ENCODE data around the gene KRT15.
A peak's percentile ranks its signal among the peaks of the same experiment; 100 is the strongest.

Gene KRT15

DNA sequence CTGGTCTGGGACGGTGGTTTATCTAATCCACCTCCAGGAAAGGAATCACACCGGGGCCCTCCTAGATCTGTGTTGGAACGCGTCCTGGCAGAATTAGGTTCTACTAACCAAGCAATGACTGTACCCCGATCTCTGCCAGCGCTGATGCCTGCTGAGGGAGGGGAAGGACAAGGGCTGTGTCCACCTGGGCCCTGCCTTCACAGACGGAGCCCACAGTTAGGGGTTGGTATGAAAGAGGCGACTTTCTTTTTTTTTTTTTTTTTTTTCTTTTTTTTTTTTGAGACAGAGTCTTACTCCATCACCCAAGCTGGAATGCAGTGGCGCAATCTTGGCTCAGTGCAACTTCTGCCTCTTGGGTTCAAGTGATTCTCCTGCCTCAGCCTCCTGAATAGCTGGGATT lies 19.3 kb upstream of the KRT15 start:
- no peak for DNase-seq
- TF ChIP-seq POLR2A (IDR thresholded peaks at IDR 0.05; ENCODE audit: low read length) (no peak), GATA1 (IDR thresholded peaks at IDR 0.05; ENCODE audit: low read depth, low read length) (no peak)

DNA sequence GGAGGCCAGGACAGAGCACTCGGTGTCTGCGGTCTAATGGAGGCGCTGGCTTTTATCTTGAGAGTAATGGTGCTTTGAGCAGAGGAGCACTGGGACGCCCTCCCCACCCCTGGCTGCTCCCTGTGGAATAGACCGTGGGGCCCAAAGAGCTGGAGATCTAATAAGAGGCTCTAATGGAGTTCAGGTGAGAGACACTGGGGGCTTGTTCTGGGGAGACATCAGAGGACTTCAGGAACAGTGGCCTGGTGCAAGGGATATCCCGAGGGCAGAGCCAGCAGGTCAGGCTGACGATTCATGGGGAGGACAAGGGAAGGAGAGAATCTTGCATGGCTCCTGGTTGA lies 18.9 kb upstream of the KRT15 start:
- DNase-seq, result no peak
- TF ChIP-seq POLR2A (IDR thresholded peaks at IDR 0.05; ENCODE audit: low read length), result no peak
- no peak for TF ChIP-seq GATA1 (IDR thresholded peaks at IDR 0.05; ENCODE audit: low read depth, low read length)

DNA sequence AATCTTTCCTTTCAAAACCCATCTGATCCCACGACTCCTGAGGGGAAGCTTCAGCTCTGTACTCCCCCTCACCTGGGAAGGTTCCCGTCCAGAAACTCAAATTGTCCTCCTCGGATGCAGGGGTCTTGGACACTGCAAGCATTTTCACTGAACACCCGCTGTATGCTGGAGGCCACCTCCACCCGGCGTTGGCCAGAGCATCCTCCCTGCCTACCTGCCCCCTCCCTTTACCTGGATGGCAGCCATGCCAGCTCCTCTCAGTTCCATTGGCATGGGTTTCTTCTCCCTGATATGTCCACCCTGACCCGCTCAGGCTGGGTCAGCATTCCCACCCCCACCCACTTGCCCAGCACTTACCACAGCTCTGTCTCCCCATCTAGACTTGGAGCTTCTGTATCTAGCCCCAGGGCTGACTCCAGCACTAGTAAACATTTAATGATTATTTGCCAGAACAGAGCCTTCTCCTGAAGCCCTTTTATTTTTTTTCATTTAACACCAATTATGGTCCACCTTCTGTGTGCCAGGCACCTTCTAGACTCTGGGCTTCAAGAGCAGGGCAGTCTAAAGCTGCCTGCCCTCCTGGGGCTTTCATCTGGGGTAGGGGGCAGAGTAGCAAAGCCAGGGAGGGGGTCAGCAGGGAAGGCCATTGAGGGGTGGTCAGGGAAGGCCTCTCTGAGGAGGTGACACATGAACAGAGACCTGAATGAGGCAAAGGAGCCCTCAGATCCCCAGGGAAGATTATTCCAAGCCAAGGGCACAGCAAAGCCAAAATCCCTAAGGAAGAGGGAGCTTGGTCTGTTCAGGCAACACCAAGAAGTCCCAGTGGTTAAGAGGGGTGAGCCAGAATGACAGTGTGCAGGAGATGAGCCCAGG lies 18.3 kb upstream of the KRT15 start:
- DNase-seq, result no peak
- TF ChIP-seq GATA1 (IDR thresholded peaks at IDR 0.05; ENCODE audit: low read depth, low read length) (no peak), POLR2A (IDR thresholded peaks at IDR 0.05; ENCODE audit: low read length) (no peak)

DNA sequence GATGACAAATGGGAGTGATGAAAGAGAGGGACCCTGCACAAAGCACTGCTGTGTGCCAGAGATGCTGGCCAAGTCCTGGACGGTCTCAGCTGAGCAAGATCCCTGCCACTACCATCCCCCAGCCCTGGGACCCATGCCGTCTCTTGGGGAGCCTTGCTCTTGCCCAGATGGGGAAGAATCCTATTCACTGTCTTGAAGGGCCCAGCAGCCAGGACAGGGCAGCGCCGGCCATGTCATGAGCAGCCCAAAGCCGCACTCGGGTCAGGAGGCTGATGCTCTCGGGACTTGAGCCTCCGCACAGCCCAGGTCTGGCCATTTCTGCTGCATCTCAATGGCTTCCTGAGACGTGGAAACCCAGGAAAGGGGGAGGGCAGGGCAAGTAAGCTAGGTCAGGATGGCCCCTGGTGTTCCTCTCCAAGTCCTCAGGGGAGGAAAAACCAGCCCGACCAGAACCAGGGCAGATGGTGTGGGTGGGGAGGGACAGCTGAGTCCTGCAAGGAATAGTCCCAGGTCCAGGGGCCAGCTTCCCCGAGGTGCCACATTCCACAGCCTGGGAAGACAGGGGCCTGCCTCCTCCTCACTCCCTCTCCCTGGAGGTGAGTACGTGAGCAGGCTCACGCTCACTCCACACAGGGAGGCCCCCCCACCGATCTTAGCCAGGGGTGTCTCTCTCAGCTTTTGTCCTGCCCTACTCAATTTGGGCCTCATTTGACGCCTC lies 17.2 kb upstream of the KRT15 start:
- TF ChIP-seq GATA1 (IDR thresholded peaks at IDR 0.05; ENCODE audit: low read depth, low read length), result no peak
- no peak for TF ChIP-seq POLR2A (IDR thresholded peaks at IDR 0.05; ENCODE audit: low read length)
- no peak for DNase-seq

DNA sequence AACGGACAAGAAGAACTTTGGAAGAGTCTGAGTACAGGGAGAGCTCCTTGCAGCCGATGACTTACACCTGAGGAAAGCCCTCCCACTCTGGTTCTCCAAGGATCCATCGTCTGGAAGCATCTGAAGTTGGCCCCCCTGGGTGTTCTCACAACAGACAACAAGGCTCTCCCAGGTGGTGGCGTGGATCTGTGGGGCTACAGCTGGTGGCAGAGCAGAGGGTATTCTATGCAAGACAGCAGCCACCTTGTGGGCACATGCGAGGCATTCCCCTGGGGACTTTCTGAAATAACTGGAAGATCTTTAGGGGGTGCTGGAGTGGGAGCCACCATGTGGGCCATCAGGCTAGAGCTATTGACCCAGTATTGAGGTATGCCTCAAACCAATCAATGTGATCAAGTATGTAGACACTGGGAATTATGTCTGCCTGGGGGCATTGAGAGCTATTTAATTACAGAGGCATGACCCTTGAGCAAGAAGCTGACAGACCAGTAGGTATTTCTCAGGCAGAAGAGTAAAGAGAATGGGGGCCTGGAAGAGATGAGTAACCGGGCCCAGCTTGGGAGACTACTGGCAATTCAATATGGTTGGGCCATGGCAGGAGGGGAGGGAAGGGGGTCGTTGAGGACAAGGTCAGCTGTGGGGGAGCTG lies 16.3 kb upstream of the KRT15 start:
- DNase-seq, result no peak
- TF ChIP-seq GATA1 (IDR thresholded peaks at IDR 0.05; ENCODE audit: low read depth, low read length) (no peak), POLR2A (IDR thresholded peaks at IDR 0.05; ENCODE audit: low read length) (no peak)

DNA sequence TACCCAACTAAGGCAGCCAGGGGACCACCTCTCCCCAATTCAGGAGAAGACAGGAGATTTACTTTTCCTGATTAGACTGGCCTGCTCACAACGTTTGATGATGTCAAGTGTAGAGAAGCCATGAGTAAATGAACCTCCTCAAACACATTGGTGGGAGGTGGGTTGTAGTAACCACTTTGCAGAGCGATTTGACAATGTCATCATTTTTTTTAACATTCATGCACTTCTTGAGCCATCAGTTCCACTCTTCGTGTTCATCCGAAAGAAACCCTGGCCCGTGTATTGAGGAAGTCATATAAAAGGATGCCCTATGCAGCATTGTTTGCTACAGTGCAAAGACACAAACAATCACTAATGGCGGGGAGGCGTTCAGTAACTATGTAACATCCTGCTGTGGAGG lies 14.9 kb upstream of the KRT15 start:
- TF ChIP-seq POLR2A (IDR thresholded peaks at IDR 0.05; ENCODE audit: low read length) (no peak), GATA1 (IDR thresholded peaks at IDR 0.05; ENCODE audit: low read depth, low read length) (no peak)
- no peak for DNase-seq

DNA sequence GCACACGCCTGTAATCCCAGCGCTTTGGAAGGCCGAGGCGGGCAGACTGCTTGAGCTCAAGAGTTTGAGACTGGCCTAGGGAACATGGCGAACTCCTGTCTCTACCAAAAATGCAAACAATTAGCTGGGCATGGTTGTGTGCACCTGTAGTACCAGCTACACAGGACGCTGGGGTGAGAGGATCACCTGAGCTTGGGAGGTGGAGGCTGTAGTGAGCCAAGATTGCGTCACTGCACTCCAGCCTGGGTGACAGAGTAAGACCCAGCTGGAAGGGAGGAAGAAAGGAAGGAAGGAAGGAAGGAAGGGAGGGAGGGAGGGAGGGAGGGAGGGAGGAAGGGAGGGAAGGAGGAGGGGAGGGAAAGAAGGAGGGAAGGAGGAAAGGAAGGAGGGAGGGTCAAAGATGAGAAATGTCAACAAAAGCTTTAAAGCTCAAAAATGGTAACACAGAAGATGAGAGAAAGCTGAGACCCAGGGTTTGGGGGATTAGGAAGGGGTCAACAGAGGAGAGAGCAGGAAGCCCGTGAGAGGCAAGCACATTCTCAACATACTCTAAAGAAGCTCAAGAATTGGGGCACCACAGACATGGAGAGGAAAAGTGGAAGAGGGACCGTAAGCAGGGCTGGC lies 14.4 kb upstream of the KRT15 start:
- TF ChIP-seq POLR2A (IDR thresholded peaks at IDR 0.05; ENCODE audit: low read length), result no peak
- no peak for TF ChIP-seq GATA1 (IDR thresholded peaks at IDR 0.05; ENCODE audit: low read depth, low read length)
- DNase-seq, result no peak

DNA sequence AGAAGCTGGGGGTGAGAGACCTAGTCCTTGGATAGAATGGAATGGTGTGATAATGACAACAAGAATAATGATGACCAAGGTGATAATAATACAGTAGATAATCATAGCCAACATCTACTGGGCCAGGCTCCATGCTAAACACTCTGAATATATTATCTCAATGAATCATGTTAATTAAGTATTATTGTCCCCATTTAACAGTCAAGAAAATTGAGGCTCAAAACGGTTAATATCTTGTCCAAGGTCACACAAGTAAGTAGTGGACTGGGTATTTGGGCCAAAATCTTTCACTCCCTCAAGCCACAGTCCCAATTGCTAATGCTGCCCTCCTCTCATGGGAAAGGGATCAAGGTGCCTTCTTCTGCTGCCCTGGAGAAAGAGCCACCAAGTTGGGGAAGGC lies 13.3 kb upstream of the KRT15 start:
- no peak for DNase-seq
- TF ChIP-seq POLR2A (IDR thresholded peaks at IDR 0.05; ENCODE audit: low read length) (no peak), GATA1 (IDR thresholded peaks at IDR 0.05; ENCODE audit: low read depth, low read length) (no peak)

DNA sequence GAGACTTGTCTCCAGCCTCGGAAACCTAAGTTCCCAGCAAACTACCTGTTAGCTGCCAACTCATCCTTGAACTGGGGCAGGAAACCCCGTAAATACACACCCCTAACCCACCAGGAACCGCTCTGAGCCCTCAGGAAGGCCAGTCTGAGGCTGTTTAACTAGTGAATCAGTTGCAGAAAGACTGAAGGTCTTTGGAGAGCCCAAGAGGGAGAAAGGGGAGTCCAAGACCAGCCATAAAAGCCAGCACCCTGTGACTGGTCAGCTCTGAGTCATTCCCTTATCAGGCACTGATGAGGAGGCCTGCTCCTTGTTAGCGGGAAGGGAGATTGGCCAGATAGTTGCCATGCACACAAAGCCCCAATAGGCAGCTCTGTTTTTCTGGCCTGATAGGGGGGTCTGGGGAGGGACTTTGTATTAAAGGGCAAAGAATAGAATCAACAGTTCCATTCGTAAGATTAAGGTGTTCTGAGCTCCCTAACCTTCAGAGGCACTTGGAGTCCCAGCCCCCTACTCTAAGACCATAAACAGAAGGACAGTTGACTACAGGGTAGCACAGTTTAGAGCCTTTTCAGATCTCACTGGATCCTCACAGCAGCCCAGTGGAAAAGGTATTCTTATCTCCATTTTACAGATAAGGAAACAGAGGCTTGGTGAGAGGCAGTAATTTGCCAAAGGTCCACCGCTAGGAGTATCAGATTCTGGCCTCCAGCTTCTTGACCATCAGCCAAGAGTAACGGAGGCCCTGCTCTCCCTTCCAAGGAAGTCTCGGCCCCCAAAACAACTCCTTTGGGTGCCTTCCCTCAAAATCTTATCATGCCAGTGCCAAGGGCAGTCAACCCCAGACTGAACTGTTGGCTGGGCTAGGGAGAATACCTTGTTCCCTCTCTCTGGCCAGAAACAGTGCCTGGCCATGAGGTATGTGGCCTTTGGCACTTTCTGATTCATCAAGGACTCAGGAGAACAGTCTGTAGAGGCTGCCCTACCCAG lies 11.7 kb upstream of the KRT15 start:
- TF ChIP-seq GATA1 (IDR thresholded peaks at IDR 0.05; ENCODE audit: low read depth, low read length) (peak; percentile 84), POLR2A (IDR thresholded peaks at IDR 0.05; ENCODE audit: low read length) (no peak)
- DNase-seq, result peak; percentile 83 to 90

DNA sequence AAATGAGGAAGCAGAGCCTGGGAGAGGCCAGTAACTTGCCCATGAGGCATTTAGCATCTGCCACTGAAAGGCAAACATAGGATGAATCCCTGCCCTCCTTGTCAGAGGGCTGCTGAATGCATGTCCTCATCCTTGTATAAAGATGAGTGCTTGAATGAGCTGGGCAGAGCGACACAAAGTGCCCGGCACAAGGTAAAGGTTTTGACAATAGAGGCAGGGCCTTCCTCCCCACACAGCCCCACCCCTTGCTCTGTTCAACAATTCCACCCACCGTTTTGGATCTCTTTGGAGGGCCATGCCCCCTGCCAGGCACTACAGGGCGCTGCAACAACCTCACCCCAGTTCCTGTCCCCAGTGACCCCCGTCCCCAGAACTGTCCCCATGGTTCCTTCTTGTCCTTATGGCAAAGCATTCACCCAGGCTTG lies 10.8 kb upstream of the KRT15 start:
- peak; percentile 37 to 49 for DNase-seq
- TF ChIP-seq GATA1 (IDR thresholded peaks at IDR 0.05; ENCODE audit: low read depth, low read length) (no peak), POLR2A (IDR thresholded peaks at IDR 0.05; ENCODE audit: low read length) (no peak)

DNA sequence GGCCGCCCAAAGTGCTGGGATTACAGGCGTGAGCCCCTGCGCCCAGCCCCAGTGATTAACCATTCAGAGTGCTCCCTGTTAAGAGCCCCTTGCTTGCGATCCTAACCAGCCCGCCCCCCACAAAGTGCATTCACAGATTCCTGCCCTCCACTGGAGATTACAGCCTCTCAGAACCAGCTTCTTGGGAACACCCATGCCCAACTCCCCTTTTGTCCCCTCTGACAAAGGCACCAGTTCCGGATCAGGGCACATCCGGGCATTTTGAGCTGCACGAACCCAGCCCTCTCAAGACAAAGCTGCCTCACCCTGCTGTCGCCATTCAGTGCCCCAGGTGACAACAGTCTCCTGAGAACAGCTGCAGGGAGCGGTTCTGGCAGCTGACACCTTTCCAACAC lies 10.3 kb upstream of the KRT15 start:
- TF ChIP-seq GATA1 (IDR thresholded peaks at IDR 0.05; ENCODE audit: low read depth, low read length) (no peak), POLR2A (IDR thresholded peaks at IDR 0.05; ENCODE audit: low read length) (no peak)
- peak; percentile 28 to 36 for DNase-seq

DNA sequence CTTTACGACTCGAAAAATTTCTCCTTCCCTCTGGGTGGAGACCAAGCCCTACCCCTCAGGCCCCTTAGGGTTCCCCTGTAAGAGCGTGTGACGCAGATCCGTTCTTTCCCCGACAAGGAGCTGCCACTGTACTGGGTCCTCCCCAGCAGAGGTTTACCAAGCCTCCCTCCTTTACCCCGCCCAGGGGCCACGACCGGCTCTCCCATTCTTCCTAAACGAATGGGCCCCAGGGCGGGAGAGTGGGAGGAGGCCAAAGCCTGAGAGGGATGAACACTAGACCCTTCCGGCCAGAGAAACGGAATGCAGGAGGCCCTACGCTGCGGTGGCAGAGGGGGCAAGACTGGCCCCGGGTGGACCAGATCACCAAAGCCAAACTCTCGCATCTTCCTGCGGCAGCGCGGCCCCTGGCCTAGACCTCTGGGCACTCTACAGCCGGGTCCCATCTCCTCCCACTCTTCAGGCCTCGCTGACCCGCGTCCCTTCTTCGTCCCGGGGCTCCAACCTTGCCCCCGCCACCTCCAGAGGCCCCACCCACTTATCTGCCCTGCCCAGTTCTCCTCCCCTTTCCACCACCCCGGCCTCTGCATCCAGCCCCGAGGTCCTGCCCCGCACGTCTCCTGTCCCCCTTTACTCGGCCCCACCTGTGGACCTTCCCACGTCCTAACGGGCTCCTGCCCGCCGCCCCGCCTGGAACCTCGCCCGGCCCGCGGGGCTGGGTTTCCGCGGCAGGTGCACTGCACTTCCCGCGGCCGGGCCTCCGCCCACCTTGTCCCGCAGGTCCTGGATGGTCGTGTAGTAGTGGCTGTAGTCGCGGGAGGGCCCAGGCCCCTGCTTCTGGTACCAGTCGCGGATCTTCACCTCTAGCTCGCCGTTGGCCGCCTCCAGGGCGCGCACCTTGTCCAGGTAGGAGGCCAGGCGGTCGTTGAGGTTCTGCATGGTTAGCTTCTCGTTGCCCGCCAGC lies 8.7 kb upstream of the KRT15 start:
- DNase-seq, result peak; percentile 67 to 72
- TF ChIP-seq GATA1 (IDR thresholded peaks at IDR 0.05; ENCODE audit: low read depth, low read length) (no peak), POLR2A (IDR thresholded peaks at IDR 0.05; ENCODE audit: low read length) (no peak)
